Fibroblast of lung (primary cell): Measurements from ENCODE around the gene ANKRD65. TPM values are rescaled to one million over a fixed set of nuclear protein-coding genes. Genes with fewer than 3 reads are reported as not detected.
"Not testable (repeated sequence)": the region's sequence is repeated elsewhere in the genome, so short reads cannot be mapped to it uniquely, and the experiment has no call there.

Experiments
- DNase-seq, 2 donors: peaks; one replicate each; pipeline versions ENCODE4 v3.0.0 to v3.0.0-alpha.2; 2010; ENCODE audit warnings: low read depth in 2 of 2
- H2AFZ ChIP-seq: 2 replicates; pipeline ENCODE4 v1.5.1; 2012; ENCODE audit warnings: low read length, control low read depth, inconsistent platforms
- H3K27ac ChIP-seq: 2 replicates; pipeline ENCODE4 v1.5.1; 2011; ENCODE audit warnings: low read length, control low read depth; ENCODE audit not compliant: insufficient read depth
- H3K27me3 ChIP-seq: 2 replicates; pipeline ENCODE4 v1.5.1; 2011; ENCODE audit warnings: mild to moderate bottlenecking, low read length; ENCODE audit not compliant: control insufficient read depth, insufficient read depth
- H3K36me3 ChIP-seq: 2 replicates; pipeline ENCODE4 v1.5.1; 2011; ENCODE audit warnings: low read length; ENCODE audit not compliant: control insufficient read depth, insufficient read depth
- H3K4me1 ChIP-seq: 2 replicates; pipeline ENCODE4 v1.5.1; 2011; ENCODE audit warnings: low read length; ENCODE audit not compliant: control insufficient read depth, insufficient read depth; ENCODE audit errors: extremely low read depth
- H3K4me2 ChIP-seq: 2 replicates; pipeline ENCODE4 v1.5.1; 2011; ENCODE audit warnings: low read length, control low read depth; ENCODE audit not compliant: insufficient read depth; ENCODE audit errors: extremely low read depth
- H3K4me3 ChIP-seq, 4 experiments: fragments of 200-600 bp in 1 of 4; sonication (generic) in 1 of 4; replicated peaks in 1 of 4; 2 replicates each; pipeline ENCODE4 v1.5.1; 2011 to 2016; ENCODE audit warnings: low read length in 4 of 4, low read depth in 3 of 4, mild to moderate bottlenecking in 3 of 4, control low read depth in 2 of 4, inconsistent platforms in 1 of 4, mixed read lengths in 1 of 4; ENCODE audit not compliant: insufficient read depth in 1 of 4; ENCODE audit errors: control extremely low read depth in 1 of 4
- H3K79me2 ChIP-seq: 2 replicates; pipeline ENCODE4 v1.5.1; 2012; ENCODE audit warnings: mild to moderate bottlenecking, low read length, inconsistent platforms; ENCODE audit not compliant: control insufficient read depth, insufficient read depth
- H3K9ac ChIP-seq: 2 replicates; pipeline ENCODE4 v1.5.1; 2011; ENCODE audit warnings: mild to moderate bottlenecking, low read length, control low read depth; ENCODE audit not compliant: insufficient read depth
- H3K9me3 ChIP-seq: 2 replicates; pipeline ENCODE4 v1.5.1; 2012; ENCODE audit warnings: low read depth, low read length; ENCODE audit not compliant: control insufficient read depth, insufficient read depth
- H4K20me1 ChIP-seq: 2 replicates; pipeline ENCODE4 v1.5.1; 2011; ENCODE audit warnings: low read length; ENCODE audit not compliant: control insufficient read depth, insufficient read depth; ENCODE audit errors: extremely low read depth
- EZH2 ChIP-seq: IDR thresholded peaks from 2 replicates; pipeline ENCODE4 v1.5.1; 2012; ENCODE audit warnings: low read length, control low read depth, mild to moderate bottlenecking; ENCODE audit errors: missing control alignments
- polyA plus RNA-seq, 2 donors: library from polyadenylated mRNA; depleted of rRNA in 1 of 2; stranded (reverse) in 1 of 2; unstranded in 1 of 2; fragments of >200 nt; gene quantifications; 2 replicates each; pipeline ENCODE4 v1.2.1, GENCODE V29; 2011 to 2012; ENCODE audit warnings: missing spikeins in 1 of 2
- total RNA-seq: library from RNA; depleted of rRNA; stranded (reverse); fragments of >200 nt; gene quantifications from 2 replicates; pipeline ENCODE4 v1.2.1, GENCODE V29; 2014
- TF ChIP-seq, protein P1 (sequence below), 2 donors: IDR thresholded peaks in 1 of 2; conservative IDR thresholded peaks in 1 of 2; 1 replicate in 1 of 2; 2 replicates in 1 of 2; pipeline ENCODE4 v1.5.1; 2011 to 2012; ENCODE audit warnings: low read length in 2 of 2, control low read depth in 1 of 2, inconsistent platforms in 1 of 2, low read depth in 1 of 2, mild to moderate bottlenecking in 1 of 2

Gene ANKRD65
- total and polyA plus RNA-seq, 2 donors (not counting 1 experiment from before 2014, with no cell fraction given): 0.84 to 2.0 TPM

DNA sequence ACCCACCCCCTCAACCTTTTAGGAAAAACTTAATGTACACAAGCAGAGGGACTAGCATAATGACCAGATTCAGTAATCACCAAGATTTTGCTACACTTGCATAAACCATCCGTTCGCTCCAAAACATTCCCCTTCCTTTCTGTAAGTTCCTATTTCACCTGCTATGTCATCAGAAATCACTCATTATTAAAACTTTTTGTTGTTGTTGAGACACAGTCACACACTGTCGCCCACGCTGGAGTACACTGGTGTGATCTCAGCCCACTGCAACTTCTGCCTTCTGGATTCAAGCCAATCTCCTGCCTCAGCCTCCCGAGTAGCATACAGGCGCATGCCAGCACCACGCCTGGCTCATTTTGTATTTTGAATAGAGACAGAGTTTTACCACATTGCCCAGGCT lies 17.4 kb downstream of the ANKRD65 start:
- H3K27me3 ChIP-seq: no peaks in the 10 kb centered on the region
- no peaks in the 10 kb centered on the region for H4K20me1 ChIP-seq
- DNase-seq: no peak
- H3K27ac ChIP-seq: no peak overlapping the region
- peaks cover 72% of the 10 kb centered on the region for H3K79me2 ChIP-seq
- H3K4me3 ChIP-seq: no peak overlapping the region
- no peak for TF ChIP-seq EZH2
- peaks cover 14% of the 10 kb centered on the region for H3K4me1 ChIP-seq
- H3K9me3 ChIP-seq: no peaks in the 10 kb centered on the region
- H3K9ac ChIP-seq: no peak overlapping the region
- peaks cover 25% of the 10 kb centered on the region for H3K36me3 ChIP-seq
- H2AFZ ChIP-seq: no peak overlapping the region
- H3K4me2 ChIP-seq: no peak overlapping the region

DNA sequence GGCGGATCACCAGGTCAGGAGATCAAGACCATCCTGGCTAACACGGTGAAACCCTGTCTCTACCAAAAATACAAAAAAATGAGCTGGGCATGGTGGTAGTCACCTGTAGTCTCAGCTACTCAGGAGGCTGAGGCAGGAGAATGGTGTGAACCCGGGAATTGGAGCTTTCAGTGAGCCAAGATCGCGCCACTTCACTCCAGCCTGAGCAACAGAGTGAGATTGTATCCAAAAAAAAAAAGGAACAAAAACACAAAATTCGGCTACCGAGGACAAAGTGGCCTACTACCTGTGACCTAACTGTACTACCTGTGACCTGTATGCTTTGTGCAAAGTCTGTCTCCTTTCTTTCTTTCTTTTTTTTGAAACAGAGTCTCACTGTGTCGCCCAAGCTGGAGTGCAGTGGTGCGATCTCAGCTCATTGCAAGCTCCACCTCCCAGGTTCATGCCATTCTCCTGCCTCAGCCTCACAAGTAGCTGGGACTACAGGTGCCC lies 18.1 kb downstream of the ANKRD65 start:
- H3K4me2 ChIP-seq, H4K20me1 ChIP-seq, H3K4me3 ChIP-seq, H3K27me3 ChIP-seq, H2AFZ ChIP-seq, H3K9ac ChIP-seq, H3K27ac ChIP-seq, H3K9me3 ChIP-seq, DNase-seq: not testable (repeated sequence)
- Histone ChIP-seq H3K79me2 (peaks cover 72% of the 10 kb centered on the region), H3K36me3 (peaks cover 26% of the 10 kb centered on the region), H3K4me1 (peaks cover 15% of the 10 kb centered on the region)

DNA sequence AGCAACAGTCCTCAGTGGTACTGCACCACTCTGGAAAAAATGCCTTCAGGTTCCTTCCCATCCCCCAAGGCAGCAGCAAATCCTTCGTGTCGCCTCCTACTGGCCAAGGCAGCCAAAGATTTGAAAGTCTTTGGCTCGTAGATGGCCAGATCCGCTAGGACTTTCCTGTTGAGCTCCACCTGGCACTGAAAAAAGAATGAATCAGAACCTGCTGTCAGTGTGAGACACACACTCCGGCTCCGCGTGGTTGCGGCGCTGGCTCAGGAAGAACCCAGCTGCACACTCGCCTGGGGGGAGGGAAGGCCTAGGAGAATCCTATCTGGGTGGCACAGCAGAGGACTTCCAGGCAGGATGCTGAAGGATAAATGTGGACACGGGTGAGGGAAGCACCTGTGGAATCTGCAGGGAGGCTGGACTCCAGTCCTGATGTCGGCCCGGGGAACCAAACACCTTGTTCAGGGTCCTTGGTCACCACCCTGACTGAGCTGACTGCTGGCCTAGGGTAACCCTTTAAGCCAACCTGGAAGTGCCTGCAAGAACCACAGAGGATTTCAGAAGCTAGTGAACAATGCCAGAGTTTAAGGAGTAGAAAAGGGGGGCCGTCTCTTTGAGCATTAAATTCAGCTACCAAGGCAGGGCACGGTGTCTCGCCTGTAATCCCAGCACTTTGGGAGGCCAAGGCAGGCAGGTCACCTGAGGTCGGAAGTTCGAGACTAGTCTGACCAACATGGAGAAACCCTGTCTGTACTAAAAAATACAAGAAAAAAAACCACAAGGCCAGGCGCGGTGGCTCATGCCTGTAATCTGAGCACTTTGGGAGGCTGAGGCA lies 18.8 kb downstream of the ANKRD65 start:
- no peak for TF ChIP-seq EZH2
- TF ChIP-seq, protein P1, sequence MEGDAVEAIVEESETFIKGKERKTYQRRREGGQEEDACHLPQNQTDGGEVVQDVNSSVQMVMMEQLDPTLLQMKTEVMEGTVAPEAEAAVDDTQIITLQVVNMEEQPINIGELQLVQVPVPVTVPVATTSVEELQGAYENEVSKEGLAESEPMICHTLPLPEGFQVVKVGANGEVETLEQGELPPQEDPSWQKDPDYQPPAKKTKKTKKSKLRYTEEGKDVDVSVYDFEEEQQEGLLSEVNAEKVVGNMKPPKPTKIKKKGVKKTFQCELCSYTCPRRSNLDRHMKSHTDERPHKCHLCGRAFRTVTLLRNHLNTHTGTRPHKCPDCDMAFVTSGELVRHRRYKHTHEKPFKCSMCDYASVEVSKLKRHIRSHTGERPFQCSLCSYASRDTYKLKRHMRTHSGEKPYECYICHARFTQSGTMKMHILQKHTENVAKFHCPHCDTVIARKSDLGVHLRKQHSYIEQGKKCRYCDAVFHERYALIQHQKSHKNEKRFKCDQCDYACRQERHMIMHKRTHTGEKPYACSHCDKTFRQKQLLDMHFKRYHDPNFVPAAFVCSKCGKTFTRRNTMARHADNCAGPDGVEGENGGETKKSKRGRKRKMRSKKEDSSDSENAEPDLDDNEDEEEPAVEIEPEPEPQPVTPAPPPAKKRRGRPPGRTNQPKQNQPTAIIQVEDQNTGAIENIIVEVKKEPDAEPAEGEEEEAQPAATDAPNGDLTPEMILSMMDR (conservative IDR thresholded peaks at IDR 0.05 in 1 of 2, IDR thresholded peaks at IDR 0.05 in 1 of 2; ENCODE audit: low read depth in 1 of 2, low read length in 2 of 2): peak; percentile 58 to 71
- Histone ChIP-seq H3K79me2 (peaks cover 72% of the 10 kb centered on the region), H4K20me1 (no peaks in the 10 kb centered on the region), H3K27ac (no peak overlapping the region), H3K4me3 (no peak overlapping the region), H3K9ac (no peak overlapping the region), H3K9me3 (no peaks in the 10 kb centered on the region), H2AFZ (no peak overlapping the region), H3K4me1 (peaks cover 21% of the 10 kb centered on the region), H3K27me3 (no peaks in the 10 kb centered on the region), H3K4me2 (no peak overlapping the region), H3K36me3 (peaks cover 33% of the 10 kb centered on the region)
- DNase-seq: peak; percentile 59 to 72
